ENCODE measurements around the gene NRF1. TPM values are rescaled to one million over a fixed set of nuclear protein-coding genes. Genes with fewer than 3 reads are reported as not detected.

NRF1 gene
- total RNA-seq, 2 experiments from 2014 or later: 20.5 to 28.9 TPM

DNA sequence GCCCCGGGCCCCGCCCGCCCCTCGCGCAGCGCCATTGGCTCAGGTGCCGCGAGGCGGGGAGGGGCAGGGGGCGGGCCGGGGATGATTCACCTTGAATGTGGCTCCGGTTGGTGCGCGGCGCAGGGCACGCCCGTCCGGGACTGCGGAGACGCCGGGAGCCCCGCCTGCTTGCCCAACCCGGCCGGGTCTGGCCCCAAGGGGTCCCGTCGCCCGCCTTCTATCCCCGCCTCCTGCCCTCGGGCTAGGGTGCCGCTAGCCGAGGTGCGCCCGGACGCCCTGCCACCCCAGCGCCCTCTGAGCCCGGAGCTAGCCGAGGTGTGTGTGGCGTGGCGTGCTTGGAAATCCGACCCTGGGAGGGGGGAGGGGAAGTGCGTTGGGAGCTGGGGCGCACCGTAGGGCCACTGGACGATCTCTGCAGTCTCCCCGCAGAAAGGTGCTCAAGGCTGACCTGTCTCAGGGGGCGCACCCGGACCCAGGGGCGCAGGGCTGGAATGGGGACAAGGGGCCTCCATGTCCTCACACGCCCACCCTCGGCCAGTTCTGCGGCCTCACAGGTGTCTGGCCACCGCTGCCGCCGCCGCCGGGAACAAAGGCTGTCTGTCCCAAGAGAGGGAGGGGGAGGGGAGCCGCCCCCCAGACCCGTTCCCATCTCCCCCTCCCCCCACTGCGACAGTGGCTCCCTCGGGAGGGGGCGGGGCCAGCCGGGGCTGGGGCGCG lies 168.9 kb downstream of the NRF1 start:
- ChIA-PET POLR2A (interaction anchor here (0.6 kb wide), 2 partner anchors 37 to 277 kb away, joined by 3 to 4 read pairs; no protein-coding TSS in a partner anchor), CTCF (interaction anchor here (0.6 to 1.5 kb wide), 7 partner anchors 8 to 231 kb away, joined by 3 to 7 read pairs (median 3); no protein-coding TSS in a partner anchor)
- intact Hi-C loops (cut with DNase I, micrococcal nuclease): loop anchor here (1.0 to 10.0 kb wide), 8 partner anchors 44 to 954 kb away; partner anchors contain the start of genes AHCYL2 (in 1 of the 2), KLF14 (in 1 of the 2), SMKR1 (in 1 of the 2) and STRIP2 (in 1 of the 2)
- Mint-ChIP-seq H3K9me3 (ENCODE audit: low read depth) (no peaks in the 10 kb centered on the region), H3K4me3 (peak overlapping the region; percentile 66), H3K4me1 (peaks cover 33% of the 10 kb centered on the region), H3K27me3 (peaks cover 58% of the 10 kb centered on the region), H3K27ac (no peak overlapping the region), H3K36me3 (ENCODE audit: low read depth) (no peaks in the 10 kb centered on the region)
- peak; percentile 82 for ATAC-seq
- peak; percentile 92 for DNase-seq

DNA sequence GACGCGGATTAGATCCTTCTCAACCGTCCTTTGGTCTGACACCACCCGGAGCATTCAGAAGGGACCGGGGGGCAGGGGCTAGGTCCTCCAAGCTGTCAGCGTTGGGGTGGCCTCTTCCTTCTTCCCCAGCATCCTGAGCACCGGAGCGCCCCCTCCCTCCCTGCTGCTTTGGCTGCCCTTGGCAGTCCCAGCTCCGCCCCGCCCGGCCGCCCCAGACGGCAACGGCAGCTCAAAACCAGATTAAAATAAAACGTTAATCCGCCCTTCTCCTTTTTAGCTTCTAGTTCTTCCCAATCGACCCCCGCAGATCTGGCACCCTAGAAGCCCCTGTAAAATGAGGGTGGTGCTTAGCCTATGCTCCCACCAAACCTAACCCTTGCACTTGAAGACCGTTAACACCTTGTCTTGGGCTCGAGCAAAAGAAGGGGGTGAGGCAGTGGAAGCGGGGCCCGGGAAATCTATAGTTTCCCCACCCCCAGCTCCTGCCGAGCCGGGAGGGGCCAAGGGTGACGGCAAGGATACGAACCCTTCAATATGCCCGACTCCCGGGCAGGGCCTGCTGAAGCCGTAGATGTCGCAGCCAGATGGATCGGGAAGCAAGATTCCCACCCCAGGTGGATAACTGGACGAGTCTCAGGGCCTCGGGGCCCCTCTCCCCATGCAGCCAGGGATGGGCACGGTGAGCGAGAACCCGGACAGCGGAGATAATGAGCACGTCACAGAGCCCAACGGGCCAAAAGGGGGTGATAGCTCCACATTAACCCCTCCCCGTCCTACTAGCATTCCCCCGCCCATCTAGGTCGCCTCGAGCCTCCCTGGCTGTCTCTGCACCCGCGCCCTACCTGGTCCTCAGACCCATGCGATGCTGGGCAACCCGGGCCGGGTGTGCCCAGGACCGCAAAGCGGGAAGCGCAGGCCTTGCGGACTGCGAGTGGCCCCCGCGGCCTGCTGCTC lies 169.7 kb downstream of the NRF1 start:
- Mint-ChIP-seq H3K36me3 (ENCODE audit: low read depth) (no peaks in the 10 kb centered on the region), H3K4me1 (peaks cover 41% of the 10 kb centered on the region), H3K4me3 (peak overlapping the region; percentile 66), H3K27ac (no peak overlapping the region), H3K27me3 (peaks cover 63% of the 10 kb centered on the region), H3K9me3 (ENCODE audit: low read depth) (no peaks in the 10 kb centered on the region)
- ChIA-PET CTCF (interaction anchor here (0.7 to 1.5 kb wide), 7 partner anchors 11 to 230 kb away, joined by 3 to 7 read pairs (median 3); no protein-coding TSS in a partner anchor), POLR2A (interaction anchor here (0.6 kb wide), 3 partner anchors 36 to 278 kb away, joined by 3 to 4 read pairs (median 3); no protein-coding TSS in a partner anchor)
- intact Hi-C loops (cut with DNase I, micrococcal nuclease): loop anchor here (1.0 to 10.0 kb wide), 8 partner anchors 44 to 954 kb away; partner anchors contain the start of genes AHCYL2 (in 1 of the 2), KLF14 (in 1 of the 2), SMKR1 (in 1 of the 2) and STRIP2 (in 1 of the 2)
- DNase-seq (peak; percentile 63), ATAC-seq (no peak)

DNA sequence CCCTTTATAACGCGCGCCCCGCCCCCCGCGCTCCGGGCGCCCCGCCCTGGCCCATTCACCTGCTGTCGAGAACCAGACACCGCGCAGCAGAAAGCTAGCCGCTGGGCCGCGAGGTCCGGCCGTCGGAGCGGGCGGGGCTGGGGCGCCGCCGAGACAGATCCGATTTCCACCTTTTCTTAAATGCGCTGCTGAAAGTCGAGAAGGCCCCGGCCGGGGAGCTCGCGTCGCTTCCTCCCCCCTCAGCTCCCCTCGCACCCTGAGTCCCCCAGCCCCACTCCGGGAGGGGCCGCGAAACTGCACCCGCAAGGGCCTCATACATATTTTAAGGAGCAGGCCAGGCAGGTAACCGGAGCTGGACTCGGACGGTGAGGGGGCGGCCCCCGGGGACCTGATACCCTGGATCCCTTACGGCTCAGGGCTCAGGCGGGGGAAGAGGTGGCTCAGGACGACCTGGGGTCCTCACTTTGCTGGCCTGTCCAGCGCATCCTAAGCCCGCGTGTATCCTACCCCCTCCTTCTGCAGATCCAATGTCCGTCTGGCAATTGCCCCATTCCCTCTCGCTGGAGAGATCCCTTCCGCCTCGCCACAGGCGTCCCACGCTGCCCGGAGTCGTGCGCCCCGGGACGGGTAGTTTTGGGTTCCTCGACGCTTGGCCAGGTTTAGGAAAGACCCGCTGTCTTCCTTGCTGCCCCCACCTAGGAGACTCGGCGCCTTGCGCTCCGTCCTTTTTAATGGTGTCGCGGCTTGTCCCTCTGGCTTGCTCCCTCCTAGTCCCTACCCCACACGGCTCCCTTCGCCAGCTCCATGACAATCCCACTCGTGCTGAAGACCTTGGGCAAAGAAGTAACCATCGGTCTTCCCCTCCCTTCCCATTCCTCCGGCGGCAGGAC lies 170.7 kb downstream of the NRF1 start:
- DNase-seq: no peak
- H3K36me3 Mint-ChIP-seq (ENCODE audit: low read depth): no peaks in the 10 kb centered on the region
- intact Hi-C loops (cut with DNase I, micrococcal nuclease): loop anchor here (2.0 to 10.0 kb wide), 6 partner anchors 43 to 953 kb away; partner anchors contain the start of genes AHCYL2 (in 1 of the 2), KLF14 (in 1 of the 2), SMKR1 (in 1 of the 2) and STRIP2 (in 1 of the 2)
- no peaks in the 10 kb centered on the region for H3K9me3 Mint-ChIP-seq (ENCODE audit: low read depth)
- H3K27me3 Mint-ChIP-seq: peaks cover 66% of the 10 kb centered on the region
- ChIA-PET CTCF (interaction anchor here (0.7 to 1.3 kb wide), 2 partner anchors 41 to 135 kb away, joined by 3 read pairs; no protein-coding TSS in a partner anchor), POLR2A (interaction anchor here (0.6 kb wide), 1 partner anchor 1198 kb away, joined by 3 read pairs; no protein-coding TSS in a partner anchor)
- H3K27ac Mint-ChIP-seq: peak overlapping the region; percentile 4
- H3K4me3 Mint-ChIP-seq: peak overlapping the region; percentile 66
- H3K4me1 Mint-ChIP-seq: peaks cover 41% of the 10 kb centered on the region
- no peak for ATAC-seq

GRCh38 chr7:129782818-129783583 lies 171.5 kb downstream of the NRF1 start:
- intact Hi-C loops (cut with DNase I, micrococcal nuclease): loop anchor here in 1 of 2 experiments (5.0 to 10.0 kb wide), 3 partner anchors 229 to 952 kb away; partner anchors contain the start of genes KLF14 and STRIP2
- H3K4me3 Mint-ChIP-seq: peak overlapping the region; percentile 17
- H3K27ac Mint-ChIP-seq: no peak overlapping the region
- no peaks in the 10 kb centered on the region for H3K9me3 Mint-ChIP-seq (ENCODE audit: low read depth)
- DNase-seq: peak; percentile 29
- H3K27me3 Mint-ChIP-seq: peaks cover 65% of the 10 kb centered on the region
- no peaks in the 10 kb centered on the region for H3K36me3 Mint-ChIP-seq (ENCODE audit: low read depth)
- POLR2A ChIA-PET: interaction anchor here (0.6 kb wide), 1 partner anchor 781 kb away, joined by 3 read pairs; no protein-coding TSS in a partner anchor
- CTCF ChIA-PET: no interaction called here
- ATAC-seq: no peak
- H3K4me1 Mint-ChIP-seq: peaks cover 41% of the 10 kb centered on the region

DNA sequence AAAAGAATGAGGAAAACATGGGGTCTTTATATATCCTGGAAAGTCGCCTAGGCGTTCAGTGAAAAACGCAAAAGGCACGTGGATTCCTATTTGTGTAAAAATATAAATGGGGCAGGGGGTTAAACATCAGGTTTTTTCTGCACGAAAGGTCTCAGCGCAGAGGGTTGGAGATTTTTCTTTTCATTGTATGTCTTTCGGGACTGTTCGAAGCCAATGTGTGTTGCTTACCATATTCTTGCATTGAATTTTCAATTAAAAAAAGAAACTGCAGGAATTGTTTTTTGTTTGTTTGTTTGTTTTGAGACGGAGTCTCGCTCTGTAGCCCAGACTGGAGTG lies 172.0 kb downstream of the NRF1 start:
- CTCF ChIA-PET: no interaction called here
- peaks cover 59% of the 10 kb centered on the region for H3K27me3 Mint-ChIP-seq
- no peak overlapping the region for H3K4me3 Mint-ChIP-seq
- intact Hi-C loops (cut with DNase I, micrococcal nuclease): loop anchor here in 1 of 2 experiments (5.0 to 10.0 kb wide), 3 partner anchors 229 to 951 kb away; partner anchors contain the start of genes KLF14 and STRIP2
- ATAC-seq (no peak), DNase-seq (no peak)
- H3K36me3 Mint-ChIP-seq (ENCODE audit: low read depth): no peaks in the 10 kb centered on the region
- H3K9me3 Mint-ChIP-seq (ENCODE audit: low read depth): no peaks in the 10 kb centered on the region
- peaks cover 41% of the 10 kb centered on the region for H3K4me1 Mint-ChIP-seq
- H3K27ac Mint-ChIP-seq: no peak overlapping the region
- POLR2A ChIA-PET: interaction anchor here (0.6 kb wide), 1 partner anchor 781 kb away, joined by 3 read pairs; no protein-coding TSS in a partner anchor

DNA sequence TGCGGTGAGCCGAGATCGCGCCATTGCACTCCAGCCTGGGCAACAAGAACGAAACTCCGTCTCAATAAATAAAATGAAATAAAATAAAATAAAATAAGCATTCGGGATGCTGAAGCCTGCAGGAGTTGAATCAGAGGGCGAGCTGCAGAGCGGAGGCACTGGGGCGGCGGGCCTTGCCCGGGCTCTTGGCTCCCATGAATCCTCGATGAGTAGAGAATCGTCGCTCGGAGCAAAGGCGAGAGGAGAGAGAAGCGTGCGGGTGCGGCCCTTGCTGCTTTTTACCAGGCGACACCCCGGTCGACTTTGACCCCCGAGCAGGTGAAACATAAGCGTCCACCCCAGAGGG lies 172.9 kb downstream of the NRF1 start:
- no peak overlapping the region for H3K4me3 Mint-ChIP-seq
- no peaks in the 10 kb centered on the region for H3K9me3 Mint-ChIP-seq (ENCODE audit: low read depth)
- H3K36me3 Mint-ChIP-seq (ENCODE audit: low read depth): no peaks in the 10 kb centered on the region
- H3K27me3 Mint-ChIP-seq: peaks cover 58% of the 10 kb centered on the region
- no peak overlapping the region for H3K27ac Mint-ChIP-seq
- intact Hi-C loops (cut with DNase I, micrococcal nuclease): loop anchor here in 1 of 2 experiments (5.0 to 10.0 kb wide), 3 partner anchors 228 to 950 kb away; partner anchors contain the start of genes KLF14 and STRIP2
- ChIA-PET POLR2A (no interaction called here), CTCF (no interaction called here)
- peaks cover 41% of the 10 kb centered on the region for H3K4me1 Mint-ChIP-seq
- DNase-seq (peak; percentile 19), ATAC-seq (no peak)

- intact Hi-C loops (cut with DNase I, micrococcal nuclease): loop anchor here in 1 of 2 experiments (5.0 to 10.0 kb wide), 3 partner anchors 227 to 950 kb away; partner anchors contain the start of genes KLF14 and STRIP2
- ChIA-PET POLR2A (no interaction called here), CTCF (interaction anchor here (1.0 to 2.1 kb wide), 2 partner anchors 11 to 40 kb away, joined by 4 to 7 read pairs; no protein-coding TSS in a partner anchor)
- Mint-ChIP-seq H3K27ac (no peak overlapping the region), H3K36me3 (ENCODE audit: low read depth) (no peaks in the 10 kb centered on the region), H3K4me1 (peaks cover 41% of the 10 kb centered on the region), H3K9me3 (ENCODE audit: low read depth) (no peaks in the 10 kb centered on the region), H3K4me3 (peak overlapping the region; percentile 3), H3K27me3 (peaks cover 60% of the 10 kb centered on the region)
- no peak for ATAC-seq
- DNase-seq: peak; percentile 25
These were observed 173.5 kb downstream of the NRF1 start for GRCh38 chr7:129784783-129785684.

DNA sequence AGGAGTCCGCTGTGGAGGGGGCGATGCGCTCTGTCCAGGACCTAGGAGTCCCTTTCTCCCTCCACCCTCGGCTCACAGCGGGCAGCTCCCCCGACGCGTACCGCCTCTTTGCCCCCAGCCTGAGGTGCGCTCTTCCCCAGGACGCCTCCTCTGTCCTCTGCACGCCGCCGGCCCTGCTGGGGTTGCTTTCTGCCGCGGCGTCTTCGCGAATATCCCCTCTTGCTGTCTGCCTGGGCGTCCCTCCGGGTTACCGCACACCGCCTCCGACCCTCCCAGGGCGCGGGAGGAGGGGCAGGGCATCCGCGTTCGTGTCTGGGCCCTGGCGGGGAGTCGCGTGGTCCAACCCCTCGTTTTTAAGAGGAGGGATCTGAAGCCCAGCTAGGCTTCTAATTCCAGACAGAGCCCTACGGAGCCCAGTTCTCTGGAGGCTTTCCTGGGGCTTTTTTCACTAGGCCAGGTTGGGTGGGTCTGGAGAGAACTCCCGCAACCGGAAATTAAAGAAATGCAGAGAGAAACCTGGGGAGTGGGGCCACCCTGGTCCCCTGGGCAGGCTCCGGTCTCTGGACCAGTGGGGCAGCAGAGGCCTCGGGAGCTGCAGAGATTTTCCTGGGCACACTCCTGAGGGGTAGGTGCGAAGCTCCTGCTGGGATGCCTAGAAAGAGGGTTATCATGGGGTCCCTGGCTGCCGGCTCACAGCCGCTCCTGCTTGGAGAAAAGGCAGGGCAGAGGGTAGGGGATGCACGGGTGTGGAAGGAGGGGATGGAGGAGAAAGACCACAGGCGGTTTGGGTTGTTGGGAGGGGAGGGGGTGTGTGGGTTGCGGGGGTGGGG lies 174.4 kb downstream of the NRF1 start:
- Mint-ChIP-seq H3K27me3 (peaks cover 63% of the 10 kb centered on the region), H3K4me3 (peak overlapping the region; percentile 3), H3K27ac (no peak overlapping the region), H3K9me3 (ENCODE audit: low read depth) (no peaks in the 10 kb centered on the region), H3K4me1 (peaks cover 41% of the 10 kb centered on the region), H3K36me3 (ENCODE audit: low read depth) (no peaks in the 10 kb centered on the region)
- ChIA-PET POLR2A (no interaction called here), CTCF (interaction anchor here (1.0 to 2.1 kb wide), 3 partner anchors 12 to 443 kb away, joined by 3 to 7 read pairs (median 4); no protein-coding TSS in a partner anchor)
- ATAC-seq: peak; percentile 13
- DNase-seq: peak; percentile 28
- intact Hi-C loops (cut with DNase I, micrococcal nuclease): loop anchor here in 1 of 2 experiments (10.0 kb wide), 1 partner anchor 949 kb away; the partner anchor contains the start of gene KLF14
